Activated CD4-positive, alpha-beta T cell treated with anti-CD3 and anti-CD28 coated beads, Interleukin-2, Interleukin-6, amounts not matched to agents 100 ng/mL and 50 ng/mL, durations not matched to agents 16 hours and 8 hours (primary cell): ENCODE results near the gene DMPK.
"Not testable (repeated sequence)": the region's sequence is repeated elsewhere in the genome, so short reads cannot be mapped to it uniquely, and the experiment has no call there.

Experiments
- DNase-seq: peaks from one replicate; pipeline ENCODE4 v3.0.0-alpha.2; 2020

Gene DMPK

DNA sequence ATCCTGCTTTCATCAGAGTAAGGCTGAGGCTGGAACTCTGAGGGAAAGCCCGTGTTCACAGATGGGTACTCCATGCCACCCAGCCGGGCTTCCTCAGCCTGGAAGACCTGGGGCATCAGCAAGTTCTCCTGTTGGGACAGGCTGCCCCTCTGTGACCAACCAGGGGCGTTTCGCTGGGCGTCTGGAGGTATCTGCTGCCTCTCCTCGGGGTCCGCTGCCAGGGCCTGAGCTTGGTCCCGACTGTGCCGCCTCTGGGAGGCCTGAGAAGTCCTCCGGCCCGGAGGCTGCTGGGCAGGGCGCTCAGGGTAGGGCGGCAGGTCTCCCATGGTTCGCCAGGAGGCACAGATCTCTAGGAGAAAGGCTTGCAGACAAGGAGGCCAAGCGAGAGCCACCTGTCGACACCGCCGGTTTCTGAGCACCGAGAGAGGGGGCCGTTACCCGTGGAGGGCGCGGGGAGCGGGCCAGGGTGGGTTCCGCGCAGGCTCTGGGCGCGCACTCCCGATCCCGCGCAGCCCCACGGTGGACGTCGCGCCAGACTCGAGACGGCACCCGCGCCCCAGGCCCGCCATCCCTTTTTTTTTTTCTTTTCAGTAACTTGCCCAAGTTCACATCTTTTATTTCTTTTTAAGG lies 32.7 kb upstream of the DMPK start, which contains the start of gene RSPH6A:
RSPH6A (minus strand) TSS at position 458 of the 630 bp plus-strand sequence; CDS start at position 326, 132 bp downstream.
- DNase-seq = no peak

GRCh38 chr19:45814166-45814780 lies 32.0 kb upstream of the DMPK start:
- DNase-seq = no peak

DNA sequence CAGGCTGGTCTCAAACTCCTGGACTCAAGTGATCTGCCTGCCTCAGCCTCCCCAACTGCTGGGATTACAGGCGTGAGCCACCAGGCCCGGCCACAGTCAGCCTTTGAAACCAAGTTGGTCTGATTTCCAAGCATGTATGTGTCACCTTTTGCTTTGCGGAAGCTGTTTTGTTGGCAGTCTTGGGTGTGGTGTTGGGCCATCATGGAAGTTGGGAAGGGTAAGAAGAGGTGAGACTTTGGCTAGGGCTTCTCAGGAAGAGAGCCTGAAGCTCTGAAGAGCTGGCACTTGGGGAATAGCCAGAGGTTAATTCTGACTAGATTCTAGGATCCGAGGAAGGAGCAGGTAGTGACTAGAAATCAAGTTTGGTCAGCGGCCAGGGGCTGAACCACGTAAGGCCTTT lies 30.0 kb upstream of the DMPK start:
- no peak for DNase-seq

- peak; percentile 62 for DNase-seq
Observed at GRCh38 chr19:45809643-45810159, 27.4 kb upstream of the DMPK start.

DNA sequence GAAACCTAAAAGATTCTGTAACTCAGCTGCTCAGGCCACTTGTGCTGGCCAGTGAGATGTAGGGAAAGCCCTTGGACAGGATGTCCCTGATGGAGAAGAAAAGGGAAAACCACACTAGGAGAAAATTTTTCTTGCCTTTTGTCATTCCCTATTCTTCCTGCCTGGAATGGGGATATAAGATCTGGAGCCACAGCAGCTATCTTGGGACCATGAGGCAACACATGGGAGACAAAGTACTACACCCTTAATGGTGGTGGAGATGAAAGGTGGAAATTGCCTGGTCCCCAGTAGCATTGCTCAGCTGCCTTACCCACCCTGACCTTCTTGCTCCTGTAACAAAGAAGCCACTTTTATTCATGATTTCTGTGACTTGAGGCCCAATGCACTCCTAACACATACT lies 23.4 kb upstream of the DMPK start:
- no peak for DNase-seq

DNA sequence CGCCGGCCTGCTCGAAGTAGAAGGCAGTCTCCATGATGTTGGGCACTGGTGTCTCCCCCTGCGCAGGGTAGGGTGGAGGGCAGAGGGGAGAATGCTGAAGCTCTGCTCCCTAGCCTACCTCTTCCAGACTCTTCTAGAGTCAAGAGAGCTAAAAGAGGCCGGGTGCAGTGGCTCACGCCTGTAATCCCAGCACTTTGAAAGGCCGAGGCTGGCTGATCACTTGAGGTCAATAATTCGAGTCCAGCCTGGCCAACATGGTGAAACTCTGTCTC lies 22.6 kb upstream of the DMPK start:
- DNase-seq = no peak

- no peak for DNase-seq
Observed at GRCh38 chr19:45804140-45804958, 22.1 kb upstream of the DMPK start.

DNA sequence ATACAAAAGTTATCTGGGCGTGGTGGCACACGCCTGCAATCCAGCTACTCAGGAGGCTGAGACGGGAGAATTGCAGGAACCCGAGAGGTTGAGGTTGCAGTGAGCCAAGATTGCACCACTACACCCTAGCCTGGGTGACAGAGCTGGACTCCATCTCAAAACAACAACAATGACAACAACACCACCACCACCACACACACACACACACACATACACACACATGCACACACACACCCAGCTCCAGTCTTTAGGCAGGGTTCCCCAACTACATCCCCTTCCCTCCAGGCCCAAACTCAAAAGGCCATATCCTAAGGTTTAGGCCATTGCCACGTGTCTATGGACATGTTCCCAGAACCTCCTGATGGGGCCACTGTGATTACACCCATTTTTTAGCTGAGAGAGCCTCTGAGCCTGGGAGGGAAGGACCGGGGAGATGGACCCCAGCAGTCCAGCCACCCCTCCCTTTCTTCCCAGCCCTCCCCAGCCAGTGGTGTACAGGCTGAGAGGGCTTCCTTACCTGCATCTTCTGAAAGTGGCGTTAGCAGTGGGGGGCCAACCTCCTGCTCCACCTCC lies 19.4 kb upstream of the DMPK start:
- no peak for DNase-seq

GRCh38 chr19:45800070-45800553 lies 17.8 kb upstream of the DMPK start:
- DNase-seq = no peak

DNA sequence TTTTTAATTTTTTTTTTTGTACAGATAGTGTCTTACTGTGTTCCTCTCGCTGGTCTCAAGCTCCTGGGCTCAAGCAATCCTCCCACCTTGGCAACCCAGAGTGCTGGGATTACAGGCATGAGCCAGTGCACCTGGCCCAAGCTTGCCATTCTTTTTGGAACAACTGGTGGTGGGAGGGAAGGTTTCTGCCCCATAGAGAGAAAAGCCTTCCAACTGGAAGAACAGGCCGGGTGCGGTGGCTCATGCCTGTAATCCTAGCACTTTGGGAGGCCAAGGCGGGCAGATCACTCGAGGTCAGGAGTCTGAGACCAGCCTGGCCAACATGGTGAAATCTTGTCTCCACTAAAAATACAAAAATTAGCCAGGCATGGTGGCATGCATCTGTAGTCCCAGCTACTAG lies 17.3 kb upstream of the DMPK start:
- not testable (repeated sequence) for DNase-seq

DNA sequence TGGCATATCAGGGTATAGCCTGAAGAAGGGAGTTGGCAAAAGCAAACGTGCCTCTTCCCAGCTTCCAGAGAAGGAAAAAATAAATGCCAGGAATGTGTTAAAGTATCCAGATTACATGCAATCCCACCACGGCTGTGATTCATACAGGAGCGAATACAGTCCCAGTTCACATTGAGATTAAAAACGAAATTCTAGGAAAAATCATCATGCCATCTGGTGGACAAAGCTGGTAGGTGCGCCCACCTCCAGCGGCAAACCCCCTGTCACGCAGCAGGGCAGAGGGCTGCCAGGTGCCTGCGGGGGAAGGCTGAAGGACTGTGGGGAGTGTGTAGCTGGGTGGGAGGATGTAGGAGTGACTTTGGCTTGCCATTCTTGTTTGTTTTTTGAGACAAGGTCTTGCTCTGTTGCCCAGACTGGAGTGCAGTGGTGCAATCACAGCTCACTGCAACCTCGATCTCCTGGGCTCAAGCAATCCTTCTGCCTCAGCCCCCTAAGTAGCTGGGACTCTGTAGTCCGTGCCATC lies 16.8 kb upstream of the DMPK start:
- peak; percentile 64 for DNase-seq

DNA sequence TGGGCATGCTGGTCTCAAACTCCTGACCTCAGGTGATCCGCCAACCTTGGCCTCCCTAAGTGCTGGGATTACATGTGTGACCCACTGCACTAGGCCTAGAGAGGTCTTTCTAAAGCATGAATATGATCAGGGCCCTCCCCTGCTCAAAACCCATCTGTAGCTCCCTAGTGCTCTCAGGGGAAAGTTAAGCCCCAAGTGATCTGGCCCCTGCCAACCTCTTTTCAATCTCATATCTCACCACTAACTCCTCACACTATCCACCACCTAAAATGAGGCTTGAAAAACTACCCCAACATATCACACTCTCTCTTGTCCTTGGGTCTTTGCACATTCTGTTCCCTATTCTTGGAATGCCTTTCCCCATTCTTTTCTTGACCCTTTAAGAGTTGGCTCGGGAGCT lies 12.3 kb upstream of the DMPK start:
- no peak for DNase-seq

DNA sequence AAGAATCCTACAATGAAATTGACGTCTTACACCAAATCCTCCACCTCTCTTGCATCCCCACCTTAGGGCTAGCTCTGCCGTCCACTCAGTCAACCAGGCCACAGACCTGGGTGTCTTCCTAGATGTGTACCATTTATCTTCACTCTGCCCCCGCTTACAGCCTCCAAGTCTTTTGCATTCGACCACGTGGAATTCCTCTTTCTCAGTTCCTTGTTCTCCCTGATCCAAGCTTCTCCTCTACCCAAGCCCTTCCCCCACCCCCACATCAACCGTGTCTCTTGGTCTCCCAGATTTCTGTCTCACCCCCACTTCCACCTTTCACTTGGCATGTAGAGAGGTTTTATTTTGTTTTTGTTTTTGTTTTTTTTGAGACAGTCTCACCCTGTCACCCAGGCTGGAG lies 11.6 kb upstream of the DMPK start:
- no peak for DNase-seq

GRCh38 chr19:45793178-45793564 lies 10.9 kb upstream of the DMPK start:
- no peak for DNase-seq

GRCh38 chr19:45792470-45793177 lies 10.3 kb upstream of the DMPK start, which contains the start of gene DMWD:
Gene DMWD, minus strand, starts transcription at chr19:45792845. Its CDS starts 89 bp downstream, at chr19:45792756.
- peak; percentile 100 for DNase-seq

DNA sequence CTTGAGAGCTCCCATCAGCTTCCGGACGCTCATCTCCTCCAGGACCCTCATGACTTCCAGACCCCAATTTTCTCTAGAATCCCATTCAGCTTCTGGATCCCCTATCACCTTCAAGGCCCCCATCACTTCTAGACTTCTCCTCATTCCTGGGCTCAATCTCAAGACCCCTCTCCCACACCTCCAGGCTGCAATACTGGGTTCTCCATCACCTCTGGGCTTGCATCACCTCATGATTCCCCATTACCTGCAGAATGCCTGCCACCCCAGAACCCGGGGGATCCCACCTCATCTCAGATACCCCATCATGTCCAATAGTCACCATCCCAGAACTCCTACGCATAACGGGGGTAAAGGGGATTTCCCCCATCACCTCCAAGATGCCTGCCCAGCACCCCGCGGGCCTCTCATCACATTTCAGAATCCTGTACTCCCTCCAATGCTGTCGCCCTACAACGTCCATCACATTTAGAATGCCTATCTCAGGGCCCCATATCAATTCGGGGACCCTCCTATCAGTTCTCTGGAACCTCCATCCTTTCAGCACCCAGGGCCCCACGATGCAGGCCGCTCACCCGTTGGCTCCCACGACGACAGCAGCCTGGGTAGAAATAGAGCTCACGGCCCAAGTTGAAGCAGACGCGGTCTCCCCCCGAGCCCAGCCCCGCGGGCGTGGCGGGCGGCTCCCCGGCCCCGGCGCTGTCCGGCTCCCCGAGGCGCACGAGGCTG lies 9.6 kb upstream of the DMPK start:
- no peak for DNase-seq

DNA sequence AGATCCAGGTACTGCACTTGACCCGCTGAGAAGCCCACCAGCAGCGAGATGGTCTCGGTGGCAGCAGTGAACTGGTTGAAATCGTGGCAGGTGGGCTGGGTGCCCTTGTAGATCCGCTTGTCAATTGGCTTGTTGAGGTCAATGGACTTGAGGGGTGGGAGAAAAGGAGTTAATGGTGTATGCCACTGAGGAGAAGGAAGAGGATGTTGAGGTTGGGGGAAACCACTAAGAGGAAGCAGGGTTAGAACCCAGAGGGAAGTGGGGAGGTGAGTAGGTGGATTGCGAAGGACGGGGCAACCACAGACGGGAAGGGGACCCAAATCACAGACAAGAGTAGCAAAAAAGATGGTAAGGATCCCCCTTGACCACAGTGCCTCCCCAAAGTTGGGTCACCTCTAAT lies 8.7 kb upstream of the DMPK start:
- DNase-seq = peak; percentile 74

GRCh38 chr19:45789035-45789786 lies 6.9 kb upstream of the DMPK start:
- no peak for DNase-seq

DNA sequence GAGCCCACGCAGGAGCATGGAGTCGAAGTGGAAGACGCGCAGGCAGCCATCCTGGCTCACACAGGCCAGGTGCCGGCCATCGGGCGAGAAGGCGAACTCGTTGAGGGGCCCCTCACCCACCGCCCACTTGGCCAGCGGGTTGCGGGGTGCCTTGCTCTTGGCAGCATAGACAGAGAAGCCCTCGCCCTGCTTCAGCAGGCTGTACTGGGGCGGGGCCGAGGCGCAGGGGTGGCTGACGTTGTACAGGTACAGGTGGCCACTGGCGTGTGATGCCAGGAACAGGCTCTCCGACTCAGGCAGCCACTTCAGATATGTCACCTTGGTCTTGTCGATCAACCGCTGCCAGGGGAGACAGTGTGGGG lies 4.2 kb upstream of the DMPK start:
- DNase-seq = no peak

GRCh38 chr19:45785781-45786532 lies 3.7 kb upstream of the DMPK start:
- DNase-seq = no peak
